ENCODE results near the gene RGS9. TPM values are rescaled to one million over a fixed set of nuclear protein-coding genes. Genes with fewer than 3 reads are reported as not detected.

The RGS9 gene
- total and polyA plus RNA-seq, 2 experiments from 2014 or later = 12.8 to 29.6 TPM

DNA sequence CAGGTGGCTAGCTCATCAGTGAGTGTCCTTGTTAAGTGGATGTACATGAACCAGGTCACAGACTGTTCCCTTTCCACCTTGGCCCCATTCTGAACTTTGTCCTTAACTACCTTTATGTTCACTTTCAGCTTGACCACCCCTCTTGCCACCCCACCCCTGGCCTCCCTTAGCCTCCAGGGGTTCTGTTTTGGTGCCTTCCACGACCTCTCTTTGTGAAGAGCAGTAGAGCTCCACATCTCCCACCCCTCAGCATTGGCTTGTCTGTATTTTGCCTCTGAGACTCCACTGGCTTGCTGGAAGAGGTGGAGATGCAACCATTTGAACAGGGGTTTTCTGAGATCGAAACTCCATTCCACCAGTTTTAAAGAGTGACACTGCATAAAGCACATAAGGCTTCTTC, 123.5 kb downstream of the RGS9 start (continued):
- TF ChIP-seq JUNB (IDR thresholded peaks at IDR 0.05; ENCODE audit: unreplicated experiment) (no peak), EZH2phosphoT487 (IDR thresholded peaks at IDR 0.05; ENCODE audit: unreplicated experiment) (no peak), NANOG (IDR thresholded peaks at IDR 0.05; ENCODE audit: borderline replicate concordance) (no peak), CTCF (conservative IDR thresholded peaks at IDR 0.05; ENCODE audit: low read depth in 2 of 2) (no peak), ETS1 (IDR thresholded peaks at IDR 0.05) (no peak), ZNF114 (CRISPR knock-in tag; IDR thresholded peaks at IDR 0.05) (no peak), EZH2 (IDR thresholded peaks at IDR 0.05; ENCODE audit: low read depth, unreplicated experiment) (no peak), CREB1 (CRISPR knock-in tag; IDR thresholded peaks at IDR 0.05; ENCODE audit: low read depth) (no peak), ZNF331 (CRISPR knock-in tag; IDR thresholded peaks at IDR 0.05; ENCODE audit: low read depth) (no peak), STAT1 (IDR thresholded peaks at IDR 0.05; ENCODE audit: unreplicated experiment) (no peak), POLR2AphosphoS5 (IDR thresholded peaks at IDR 0.05; ENCODE audit: low read depth) (no peak)
- TF ChIP-seq, protein P1, sequence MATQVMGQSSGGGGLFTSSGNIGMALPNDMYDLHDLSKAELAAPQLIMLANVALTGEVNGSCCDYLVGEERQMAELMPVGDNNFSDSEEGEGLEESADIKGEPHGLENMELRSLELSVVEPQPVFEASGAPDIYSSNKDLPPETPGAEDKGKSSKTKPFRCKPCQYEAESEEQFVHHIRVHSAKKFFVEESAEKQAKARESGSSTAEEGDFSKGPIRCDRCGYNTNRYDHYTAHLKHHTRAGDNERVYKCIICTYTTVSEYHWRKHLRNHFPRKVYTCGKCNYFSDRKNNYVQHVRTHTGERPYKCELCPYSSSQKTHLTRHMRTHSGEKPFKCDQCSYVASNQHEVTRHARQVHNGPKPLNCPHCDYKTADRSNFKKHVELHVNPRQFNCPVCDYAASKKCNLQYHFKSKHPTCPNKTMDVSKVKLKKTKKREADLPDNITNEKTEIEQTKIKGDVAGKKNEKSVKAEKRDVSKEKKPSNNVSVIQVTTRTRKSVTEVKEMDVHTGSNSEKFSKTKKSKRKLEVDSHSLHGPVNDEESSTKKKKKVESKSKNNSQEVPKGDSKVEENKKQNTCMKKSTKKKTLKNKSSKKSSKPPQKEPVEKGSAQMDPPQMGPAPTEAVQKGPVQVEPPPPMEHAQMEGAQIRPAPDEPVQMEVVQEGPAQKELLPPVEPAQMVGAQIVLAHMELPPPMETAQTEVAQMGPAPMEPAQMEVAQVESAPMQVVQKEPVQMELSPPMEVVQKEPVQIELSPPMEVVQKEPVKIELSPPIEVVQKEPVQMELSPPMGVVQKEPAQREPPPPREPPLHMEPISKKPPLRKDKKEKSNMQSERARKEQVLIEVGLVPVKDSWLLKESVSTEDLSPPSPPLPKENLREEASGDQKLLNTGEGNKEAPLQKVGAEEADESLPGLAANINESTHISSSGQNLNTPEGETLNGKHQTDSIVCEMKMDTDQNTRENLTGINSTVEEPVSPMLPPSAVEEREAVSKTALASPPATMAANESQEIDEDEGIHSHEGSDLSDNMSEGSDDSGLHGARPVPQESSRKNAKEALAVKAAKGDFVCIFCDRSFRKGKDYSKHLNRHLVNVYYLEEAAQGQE (IDR thresholded peaks at IDR 0.05; ENCODE audit: unreplicated experiment) = no peak

DNA sequence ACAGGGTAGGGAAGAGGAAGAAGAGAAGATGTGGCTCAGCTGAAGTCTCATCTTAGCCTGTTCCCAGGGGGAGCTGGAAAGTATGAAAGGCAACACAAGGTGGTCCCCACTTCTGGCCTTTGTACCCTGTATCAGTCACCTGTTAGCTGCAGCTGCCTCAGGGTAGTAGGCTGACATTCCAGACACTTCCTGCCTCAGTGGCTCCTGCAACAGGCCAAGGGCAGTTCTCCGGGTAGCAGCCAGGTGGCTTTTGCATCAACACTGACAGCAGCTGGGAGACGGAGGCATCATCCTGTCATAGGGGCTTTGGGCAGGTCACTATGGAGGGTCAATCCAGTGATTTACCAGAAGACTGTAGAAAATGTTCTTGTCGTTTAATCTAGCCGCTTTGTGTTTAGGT, 124.0 kb downstream of the RGS9 start:
- H3K4me3 ChIP-seq = no peak overlapping the region
- H3K4me1 ChIP-seq (ENCODE audit: insufficient read depth) = no peaks in the 10 kb centered on the region
- no peaks in the 10 kb centered on the region for H3K27me3 ChIP-seq (ENCODE audit: insufficient read depth)
- H4K20me1 ChIP-seq (replicated peaks; ENCODE audit: insufficient read depth) = no peaks in the 10 kb centered on the region
- H3K79me2 ChIP-seq (replicated peaks; ENCODE audit: insufficient read depth) = no peaks in the 10 kb centered on the region
- TF ChIP-seq CTCF (conservative IDR thresholded peaks at IDR 0.05; ENCODE audit: low read depth in 2 of 2) (peak; percentile 54 to 61), POLR2AphosphoS5 (IDR thresholded peaks at IDR 0.05; ENCODE audit: low read depth) (no peak)
- H3K9me2 ChIP-seq (ENCODE audit: insufficient read depth) = no peaks in the 10 kb centered on the region; the same call in 1 of the 2 replicates
- Mint-ChIP-seq H3K4me3 (no peak overlapping the region), H3K27ac (no peak overlapping the region), H3K27me3 (ENCODE audit: insufficient read depth, low read depth, poor library complexity) (peaks cover 3% of the 10 kb centered on the region), H3K4me1 (no peaks in the 10 kb centered on the region), H3K9me3 (peaks cover 4% of the 10 kb centered on the region; the same call in 2 of the 3 replicates), H3K36me3 (ENCODE audit: low read depth) (no peaks in the 10 kb centered on the region)
- H3F3A ChIP-seq (replicated peaks; ENCODE audit: low read depth) = no peaks in the 10 kb centered on the region
- H2AFZ ChIP-seq = no peak overlapping the region; the same call in 1 of the 2 replicates
- peak; percentile 62 for DNase-seq (ENCODE audit: low spot score)
- no peak overlapping the region for H3K27ac ChIP-seq (ENCODE audit: low read depth)
- ATAC-seq = peak; percentile 89
- H3K4me2 ChIP-seq = no peak overlapping the region
- H3K36me3 ChIP-seq (ENCODE audit: insufficient read depth) = no peaks in the 10 kb centered on the region
